Smooth muscle cell (in vitro differentiated cells): ENCODE results near the gene PCGF1. TPM values are rescaled to one million over a fixed set of nuclear protein-coding genes. Genes with fewer than 3 reads are reported as not detected.

ENCODE experiments used
- DNase-seq: peaks from one replicate; lab custom pipeline; 2025; ENCODE audit not compliant: unreplicated experiment; lab: John Stamatoyannopoulos, UW
- H2AFZ ChIP-seq: fragments of 200-600 bp; sonication (generic); 2 replicates; pipeline ENCODE4 v1.6.0; 2016; ENCODE audit warnings: antibody characterized with exemption, low read depth, mild to moderate bottlenecking
- H3F3A ChIP-seq: fragments of 200-600 bp; sonication (generic); 2 replicates; pipeline ENCODE4 v1.6.0; 2017; ENCODE audit warnings: antibody characterized with exemption, low read depth
- H3K27ac ChIP-seq: fragments of 200-600 bp; sonication (generic); 2 replicates; pipeline ENCODE4 v1.5.1; 2016; ENCODE audit warnings: low read depth, mild to moderate bottlenecking
- H3K27me3 ChIP-seq: fragments of 200-600 bp; sonication (generic); 2 replicates; pipeline ENCODE4 v1.6.1; 2016; ENCODE audit warnings: low read depth, mild to moderate bottlenecking
- H3K36me3 ChIP-seq: fragments of 200-600 bp; sonication (generic); 2 replicates; pipeline ENCODE4 v1.5.1; 2016; ENCODE audit warnings: low read depth
- H3K4me1 ChIP-seq: fragments of 200-600 bp; sonication (generic); 2 replicates; pipeline ENCODE4 v1.5.1; 2016; ENCODE audit warnings: low read depth
- H3K4me2 ChIP-seq: fragments of 200-600 bp; sonication (generic); 2 replicates; pipeline ENCODE4 v1.6.0; 2016; ENCODE audit warnings: mild to moderate bottlenecking
- H3K4me3 ChIP-seq: fragments of 200-600 bp; sonication (generic); 2 replicates; pipeline ENCODE4 v1.5.1; 2016; ENCODE audit warnings: mild to moderate bottlenecking
- H3K79me2 ChIP-seq: fragments of 200-600 bp; sonication (generic); 2 replicates; pipeline ENCODE4 v1.6.0; 2016; ENCODE audit warnings: low read depth, mild to moderate bottlenecking
- H3K9ac ChIP-seq: fragments of 200-600 bp; sonication (generic); 2 replicates; pipeline ENCODE4 v1.6.0; 2016; ENCODE audit warnings: low read depth
- H3K9me3 ChIP-seq: fragments of 200-600 bp; sonication (generic); replicated peaks from 2 replicates; pipeline ENCODE4 v1.5.1; 2016; ENCODE audit warnings: low read depth
- H4K20me1 ChIP-seq: fragments of 200-600 bp; sonication (generic); 2 replicates; pipeline ENCODE4 v1.6.0; 2016; ENCODE audit warnings: low read depth
- WGBS: methylation state at CpG from one replicate; pipeline ENCODE4 v1.1.7; 2016; ENCODE audit warnings: low lambda C conversion rate; 5-methylcytosine and 5-hydroxymethylcytosine counted together
- polyA plus RNA-seq: library from polyadenylated mRNA; unstranded; fragments of >200 nt; fragmentation: Nextera tagmentation; extraction: Ambion mirVana; gene quantifications from 2 replicates; pipeline ENCODE4 v1.2.1, GENCODE V29; 2016
- total RNA-seq: library from RNA; depleted of rRNA; stranded (reverse); fragments of >200 nt; gene quantifications from 2 replicates; pipeline ENCODE4 v1.2.3, GENCODE V29; 2014
- TF ChIP-seq, protein P1 (sequence below): fragments of 200-600 bp; sonication (generic); IDR thresholded peaks from 2 replicates; pipeline ENCODE4 v1.5.1; 2017; ENCODE audit warnings: borderline replicate concordance, mild to moderate bottlenecking, antibody characterized with exemption; ENCODE audit not compliant: insufficient read depth, poor library complexity, severe bottlenecking

Gene PCGF1
- total and polyA plus RNA-seq, 2 experiments from 2014 or later = 19.1 to 29.3 TPM

GRCh38 chr2:74522516-74522915 is 15.0 kb upstream of the PCGF1 start:
- Histone ChIP-seq H2AFZ (no peak overlapping the region), H3K4me1 (no peaks in the 10 kb centered on the region), H3K79me2 (no peaks in the 10 kb centered on the region), H3K9me3 (no peaks in the 10 kb centered on the region), H3K4me3 (no peak overlapping the region), H4K20me1 (peaks cover 3% of the 10 kb centered on the region), H3K27ac (no peak overlapping the region), H3K36me3 (no peaks in the 10 kb centered on the region), H3F3A (no peaks in the 10 kb centered on the region), H3K9ac (no peak overlapping the region), H3K27me3 (peaks cover 49% of the 10 kb centered on the region), H3K4me2 (no peak overlapping the region)
- WGBS = 89% methylated on average over 3 of the region's 3 CpGs
- TF ChIP-seq, protein P1, sequence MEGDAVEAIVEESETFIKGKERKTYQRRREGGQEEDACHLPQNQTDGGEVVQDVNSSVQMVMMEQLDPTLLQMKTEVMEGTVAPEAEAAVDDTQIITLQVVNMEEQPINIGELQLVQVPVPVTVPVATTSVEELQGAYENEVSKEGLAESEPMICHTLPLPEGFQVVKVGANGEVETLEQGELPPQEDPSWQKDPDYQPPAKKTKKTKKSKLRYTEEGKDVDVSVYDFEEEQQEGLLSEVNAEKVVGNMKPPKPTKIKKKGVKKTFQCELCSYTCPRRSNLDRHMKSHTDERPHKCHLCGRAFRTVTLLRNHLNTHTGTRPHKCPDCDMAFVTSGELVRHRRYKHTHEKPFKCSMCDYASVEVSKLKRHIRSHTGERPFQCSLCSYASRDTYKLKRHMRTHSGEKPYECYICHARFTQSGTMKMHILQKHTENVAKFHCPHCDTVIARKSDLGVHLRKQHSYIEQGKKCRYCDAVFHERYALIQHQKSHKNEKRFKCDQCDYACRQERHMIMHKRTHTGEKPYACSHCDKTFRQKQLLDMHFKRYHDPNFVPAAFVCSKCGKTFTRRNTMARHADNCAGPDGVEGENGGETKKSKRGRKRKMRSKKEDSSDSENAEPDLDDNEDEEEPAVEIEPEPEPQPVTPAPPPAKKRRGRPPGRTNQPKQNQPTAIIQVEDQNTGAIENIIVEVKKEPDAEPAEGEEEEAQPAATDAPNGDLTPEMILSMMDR = no peak
- DNase-seq = no peak

DNA sequence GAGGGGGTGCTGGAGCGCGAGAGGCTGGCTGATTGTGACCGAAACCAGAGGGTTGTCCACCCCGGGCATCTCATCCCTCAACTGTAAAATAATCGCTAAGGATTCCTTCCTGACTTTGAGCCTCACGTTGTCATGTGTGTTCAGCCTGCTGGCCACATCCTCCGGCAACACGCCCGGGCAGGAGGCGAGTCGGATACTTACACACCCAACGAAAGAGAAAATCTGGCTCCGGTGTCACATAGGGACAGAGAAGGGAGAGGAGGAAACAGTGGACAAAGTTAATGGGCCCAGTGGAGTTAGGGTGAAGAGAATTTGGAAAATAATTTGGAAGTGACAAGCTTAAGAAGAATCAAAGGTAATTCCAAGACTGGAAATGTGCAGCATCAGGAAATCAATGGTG is 9.2 kb upstream of the PCGF1 start:
- no peaks in the 10 kb centered on the region for H4K20me1 ChIP-seq
- H3K79me2 ChIP-seq = no peaks in the 10 kb centered on the region
- no peaks in the 10 kb centered on the region for H3K9me3 ChIP-seq
- peaks cover 100% of the 10 kb centered on the region for H3K27me3 ChIP-seq
- 83% methylated on average over 13 of the region's 13 CpGs for WGBS
- no peaks in the 10 kb centered on the region for H3F3A ChIP-seq
- TF ChIP-seq, protein P1 = no peak
- no peak overlapping the region for H3K27ac ChIP-seq
- peak overlapping the region; percentile 84 for H3K4me2 ChIP-seq
- H2AFZ ChIP-seq = no peak overlapping the region
- H3K4me1 ChIP-seq = peaks cover 17% of the 10 kb centered on the region
- no peaks in the 10 kb centered on the region for H3K36me3 ChIP-seq
- DNase-seq = no peak
- H3K9ac ChIP-seq = no peak overlapping the region
- H3K4me3 ChIP-seq = no peak overlapping the region

GRCh38 chr2:74515981-74516633 is 8.6 kb upstream of the PCGF1 start:
- peaks cover 100% of the 10 kb centered on the region for H3K27me3 ChIP-seq
- peak overlapping the region; percentile 84 for H3K4me2 ChIP-seq
- peak overlapping the region; percentile 26 for H3K4me3 ChIP-seq
- no peak overlapping the region for H3K27ac ChIP-seq
- no peaks in the 10 kb centered on the region for H4K20me1 ChIP-seq
- H2AFZ ChIP-seq = no peak overlapping the region
- WGBS = 10% methylated on average over 65 of the region's 72 CpGs
- no peaks in the 10 kb centered on the region for H3K36me3 ChIP-seq
- DNase-seq = no peak
- H3K9me3 ChIP-seq = no peaks in the 10 kb centered on the region
- TF ChIP-seq, protein P1 = no peak
- no peak overlapping the region for H3K9ac ChIP-seq
- no peaks in the 10 kb centered on the region for H3F3A ChIP-seq
- H3K4me1 ChIP-seq = peaks cover 17% of the 10 kb centered on the region
- no peaks in the 10 kb centered on the region for H3K79me2 ChIP-seq
